Esophagus mucosa (tissue), 1 donor: Measurements from ENCODE around the gene SASH3. TPM values are rescaled to one million over a fixed set of nuclear protein-coding genes. Genes with fewer than 3 reads are reported as not detected.

Experiments used
- ATAC-seq: fragments of 200-7000 bp; cut with Tn5 transposase; one replicate; pipeline ENCODE4 v1.9.1; 2020
- total RNA-seq: library from RNA; stranded (reverse); gene quantifications from one replicate; pipeline ENCODE4 v1.2.4, GENCODE V29; 2023
- donor health status: DM: yes; HTN: yes; CAD: no.

The SASH3 gene
- total RNA-seq, 1 donor from 2014 or later, result 1.6 TPM

DNA sequence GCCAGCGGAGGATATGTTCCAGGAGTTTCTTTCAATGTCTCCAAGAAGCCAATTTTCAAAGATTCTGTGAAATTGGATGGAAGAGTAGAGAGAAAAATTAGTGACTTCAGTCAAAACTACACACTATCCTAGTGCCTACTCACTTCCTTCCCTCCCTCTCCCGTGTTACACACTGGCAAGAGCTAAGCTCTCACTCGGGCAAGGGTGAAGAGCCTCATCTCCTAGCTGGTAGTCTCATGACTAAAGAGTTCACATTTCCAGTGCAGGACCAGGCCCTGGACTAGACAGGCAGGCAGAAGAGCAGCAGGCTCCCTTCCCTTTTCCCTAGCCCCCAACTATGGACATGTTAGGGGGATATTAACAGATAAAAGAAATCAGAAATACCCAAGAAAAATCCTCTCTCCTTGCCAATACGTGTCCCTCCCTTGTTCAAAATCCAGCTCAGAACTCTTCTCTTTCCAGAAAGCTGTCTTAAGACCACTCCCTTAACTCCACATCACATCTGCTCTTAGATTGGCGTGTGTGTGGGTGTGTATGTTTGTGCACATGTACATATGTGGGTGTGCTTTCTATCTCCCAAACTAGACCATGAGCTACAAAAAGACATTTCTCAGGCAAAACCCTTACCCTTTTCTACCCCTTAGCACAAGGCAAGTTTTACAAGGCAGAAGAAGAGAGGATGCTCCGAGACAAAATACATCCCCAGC, 34.1 kb downstream of the SASH3 start:
- ATAC-seq, result no peak

DNA sequence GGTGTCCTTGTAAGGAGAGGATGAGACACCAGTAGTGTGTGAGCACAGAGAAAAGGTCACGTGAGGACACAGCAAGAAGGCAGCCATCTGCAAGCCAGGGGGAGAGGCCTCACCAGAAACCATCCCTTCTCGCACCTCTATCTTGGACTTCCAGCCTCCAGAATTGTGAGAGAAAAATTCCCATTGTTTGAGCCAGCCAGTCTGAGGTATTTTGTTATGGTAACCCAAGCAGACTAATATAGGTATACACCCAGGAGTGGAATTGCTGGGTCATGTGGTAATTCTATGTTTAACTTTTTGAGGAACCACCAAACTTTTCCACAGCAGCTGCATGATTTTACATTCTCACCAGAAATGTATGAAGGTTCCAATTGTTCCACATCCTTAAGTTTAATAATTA, 38.4 kb downstream of the SASH3 start:
- no peak for ATAC-seq

DNA sequence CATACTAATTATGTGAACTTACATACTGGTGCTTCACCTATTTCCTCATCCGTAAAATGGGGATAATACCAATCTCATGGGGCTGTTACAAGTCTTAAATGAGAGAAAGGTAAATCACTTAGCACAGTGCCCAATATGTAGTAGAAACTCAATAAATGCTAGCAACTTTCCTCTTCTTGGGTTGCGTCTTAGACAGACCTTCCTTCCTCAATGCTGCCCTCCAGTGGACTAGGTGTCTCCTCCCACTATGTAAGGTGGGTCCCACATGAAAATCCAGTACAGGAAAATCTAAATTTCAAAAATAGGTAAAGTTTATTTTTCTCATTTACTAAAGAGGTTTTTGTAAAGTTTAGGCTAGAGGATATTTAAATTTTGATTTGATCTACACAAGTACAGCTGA, 43.4 kb downstream of the SASH3 start:
- ATAC-seq, result peak; percentile 51

DNA sequence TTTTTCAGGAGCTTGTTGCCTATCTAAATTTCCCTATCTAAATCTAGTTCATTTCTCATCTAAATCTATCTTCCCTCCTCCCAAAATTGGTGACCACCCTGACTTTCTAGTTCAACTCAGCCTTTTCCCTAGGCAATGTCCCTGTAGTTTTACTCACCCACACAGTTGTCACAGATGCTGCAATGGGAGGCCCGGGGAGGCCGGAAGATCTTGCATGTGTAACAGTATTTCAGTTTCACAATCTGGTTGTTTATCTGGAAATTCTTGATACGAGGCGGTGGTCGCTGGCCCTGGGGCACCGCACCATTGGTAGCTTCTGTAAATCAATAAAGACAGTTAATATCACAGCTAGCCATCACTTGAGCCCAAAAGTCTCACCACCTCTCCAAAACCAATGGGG, 43.8 kb downstream of the SASH3 start:
- ATAC-seq, result no peak

DNA sequence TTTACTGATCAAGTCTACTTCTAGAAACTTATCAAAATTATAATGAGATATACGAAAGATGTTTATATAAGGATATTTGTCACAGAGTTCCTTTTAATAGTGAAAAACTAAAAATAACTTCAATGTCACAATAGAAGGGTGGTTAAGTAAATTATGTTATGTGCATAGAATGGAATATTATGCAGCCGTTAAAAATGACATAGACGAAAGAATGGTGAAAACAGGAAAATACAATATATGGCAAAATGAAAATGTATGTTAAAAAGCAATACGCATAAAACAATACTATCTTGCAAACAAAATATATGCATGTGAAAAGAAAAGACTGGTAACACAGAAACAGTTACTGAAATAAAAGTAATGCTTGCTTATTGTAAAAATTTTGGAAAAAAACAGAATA, 44.9 kb downstream of the SASH3 start:
- ATAC-seq, result no peak

DNA sequence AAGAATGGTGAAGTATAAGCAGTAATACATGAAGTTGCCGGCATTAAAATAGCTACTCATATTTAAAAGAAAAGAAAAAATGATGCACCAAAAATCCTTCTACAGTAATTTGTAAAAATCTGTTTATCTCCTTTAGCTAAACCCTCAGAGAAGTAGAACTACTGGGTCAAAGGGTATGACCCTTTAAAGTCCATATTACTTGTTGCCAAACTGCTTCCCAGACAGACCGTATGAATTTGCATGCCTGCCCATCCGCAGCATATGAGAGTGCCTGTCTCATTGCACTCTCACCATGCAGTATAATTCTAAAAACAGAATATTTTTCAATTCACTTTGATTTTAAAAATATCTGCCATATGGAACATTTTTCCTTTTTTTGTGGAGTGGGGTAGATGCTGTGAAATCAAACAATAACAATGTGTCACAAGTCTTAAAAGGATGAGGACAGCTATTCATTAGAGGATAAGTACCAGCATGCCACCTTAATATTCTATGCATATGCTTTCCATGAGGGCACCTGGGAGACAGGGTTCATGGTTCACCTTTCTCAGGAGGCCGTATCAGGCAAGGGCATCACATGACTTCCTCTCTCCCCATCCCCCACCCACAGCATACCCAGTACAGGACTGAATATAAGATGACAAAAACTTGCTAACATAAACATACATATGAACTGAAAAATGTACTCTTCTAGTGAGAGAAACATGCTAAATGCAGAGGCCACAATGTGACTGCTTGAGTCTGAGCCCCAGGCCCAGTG, 46.2 kb downstream of the SASH3 start:
- ATAC-seq, result no peak

DNA sequence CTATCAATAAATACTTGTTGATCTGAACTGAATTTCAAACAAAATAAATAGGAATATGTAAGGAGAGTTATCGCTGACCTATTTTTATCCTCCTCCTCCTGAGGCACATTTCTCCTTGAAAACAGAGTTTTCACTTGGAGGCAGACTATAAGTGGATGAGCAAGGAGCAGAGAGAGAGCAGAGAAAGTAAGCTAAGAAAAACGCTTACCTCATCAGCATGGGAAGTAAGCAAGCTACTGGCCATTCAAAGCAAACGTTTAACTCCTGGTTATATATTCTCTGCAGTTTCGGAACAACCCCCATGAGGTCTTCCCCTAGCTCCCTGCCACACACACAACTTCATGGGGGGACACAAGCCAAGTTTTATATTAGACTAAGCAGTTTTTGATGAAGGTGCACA, 50.7 kb downstream of the SASH3 start:
- no peak for ATAC-seq

DNA sequence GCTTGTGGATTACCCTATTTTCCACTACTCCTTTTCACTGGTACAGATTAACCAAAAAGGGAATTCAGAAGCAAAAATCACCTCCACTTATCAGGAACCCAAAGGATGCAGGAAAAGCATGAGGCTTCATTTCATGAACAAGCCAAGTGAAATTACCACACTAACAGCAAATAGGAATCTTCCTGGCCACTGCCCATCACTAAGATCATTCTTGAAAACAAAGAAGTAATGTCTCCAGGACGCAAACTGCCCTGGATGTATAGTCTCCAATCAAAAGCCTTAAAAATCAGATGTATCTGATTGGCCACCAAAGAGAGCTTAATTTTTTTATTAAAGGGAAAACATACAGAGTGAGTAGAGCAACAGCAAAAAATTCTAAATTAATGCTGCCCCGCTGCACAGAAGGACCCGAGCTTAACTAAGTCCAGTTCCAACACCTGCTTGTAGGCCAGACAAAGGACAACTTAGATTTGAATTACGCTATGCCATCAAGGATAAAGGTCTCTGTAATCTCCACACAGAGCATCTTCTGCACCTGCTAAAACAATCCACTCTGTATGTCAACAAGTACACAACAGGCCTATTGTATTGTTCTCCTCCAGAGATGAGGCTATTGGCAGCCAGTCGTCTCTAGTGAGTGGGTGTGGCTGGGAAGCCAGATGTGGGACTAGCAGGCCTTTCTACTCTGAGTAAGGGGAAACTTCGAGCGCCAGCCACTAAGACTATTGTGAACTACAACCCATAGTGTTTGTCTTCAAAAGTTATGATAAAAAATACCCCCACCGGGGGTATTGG, 51.5 kb downstream of the SASH3 start:
- ATAC-seq, result no peak

DNA sequence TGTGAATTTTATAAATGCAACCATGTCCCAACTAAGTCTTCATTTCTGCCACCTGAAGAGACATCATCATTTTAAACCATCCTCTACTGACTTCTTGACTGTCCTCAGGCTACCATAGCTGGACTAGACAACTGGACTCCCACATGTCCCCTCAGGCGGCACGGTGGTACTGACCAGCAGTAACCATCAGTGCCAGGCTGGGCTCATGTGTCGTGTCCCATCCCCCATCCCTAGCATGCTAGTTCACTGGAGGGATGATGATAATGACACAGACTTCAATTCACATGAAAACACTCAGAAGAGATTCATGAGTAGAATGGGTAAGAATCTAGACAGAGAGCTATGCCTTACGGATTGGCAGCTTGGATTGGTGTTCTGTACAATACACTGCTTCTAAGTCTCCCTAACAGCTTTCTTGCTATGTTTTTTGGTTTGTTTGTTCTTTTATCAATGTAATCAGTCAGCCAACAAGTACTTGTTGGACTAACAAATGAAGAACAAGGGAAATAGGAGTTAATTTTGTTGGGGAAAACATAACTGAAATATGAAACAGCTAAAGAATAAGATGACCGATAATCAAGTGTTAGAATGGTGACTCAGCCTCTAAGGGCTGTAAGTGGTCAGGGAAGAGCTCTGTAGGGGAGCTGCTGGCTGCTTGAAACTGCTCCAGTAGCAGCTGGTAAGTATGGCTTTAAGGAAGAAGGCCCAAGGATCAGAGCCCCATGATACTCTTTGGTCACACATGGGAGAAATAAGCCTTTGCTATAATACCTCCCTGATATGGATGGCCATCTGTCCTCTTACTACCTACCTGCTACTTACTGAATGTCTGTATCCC, 53.6 kb downstream of the SASH3 start:
- ATAC-seq, result no peak

DNA sequence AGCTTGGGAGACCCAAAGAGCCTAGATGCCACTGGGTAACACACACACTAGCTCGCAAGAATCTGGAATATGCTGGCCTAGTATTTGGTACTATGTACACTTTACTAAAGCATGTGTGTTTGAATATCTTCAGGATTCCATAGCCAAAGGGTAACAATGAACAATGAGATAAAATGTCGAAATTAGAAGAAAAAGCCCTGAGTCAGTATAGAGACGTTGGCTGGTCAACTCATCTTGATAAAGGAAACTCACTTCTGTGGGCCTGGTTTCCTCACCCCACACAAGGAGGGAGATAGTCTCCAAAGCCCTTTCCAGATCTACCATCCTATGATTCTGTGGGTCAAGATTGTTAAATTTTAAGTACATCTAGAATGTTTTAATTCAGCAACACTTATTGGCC, 57.1 kb downstream of the SASH3 start:
- ATAC-seq, result no peak

DNA sequence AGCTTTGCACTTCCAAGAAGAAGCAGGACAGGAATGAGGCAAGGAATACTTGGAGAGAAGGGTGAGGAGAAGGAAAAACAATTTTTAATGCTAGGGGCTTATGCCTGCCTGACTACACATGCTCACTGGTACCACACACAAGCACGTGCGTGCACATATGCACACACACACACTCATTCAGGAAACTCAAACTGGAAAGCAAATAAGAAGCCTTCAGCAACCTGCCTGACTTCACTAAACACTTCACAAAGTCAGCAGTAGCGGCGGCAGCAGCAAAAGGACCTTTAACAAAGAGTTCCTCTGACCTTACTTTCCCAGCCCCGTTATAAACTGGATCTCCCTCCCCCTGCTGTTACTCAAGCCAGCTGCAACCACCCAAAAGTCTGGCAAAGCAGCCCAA, 60.6 kb downstream of the SASH3 start:
- no peak for ATAC-seq

DNA sequence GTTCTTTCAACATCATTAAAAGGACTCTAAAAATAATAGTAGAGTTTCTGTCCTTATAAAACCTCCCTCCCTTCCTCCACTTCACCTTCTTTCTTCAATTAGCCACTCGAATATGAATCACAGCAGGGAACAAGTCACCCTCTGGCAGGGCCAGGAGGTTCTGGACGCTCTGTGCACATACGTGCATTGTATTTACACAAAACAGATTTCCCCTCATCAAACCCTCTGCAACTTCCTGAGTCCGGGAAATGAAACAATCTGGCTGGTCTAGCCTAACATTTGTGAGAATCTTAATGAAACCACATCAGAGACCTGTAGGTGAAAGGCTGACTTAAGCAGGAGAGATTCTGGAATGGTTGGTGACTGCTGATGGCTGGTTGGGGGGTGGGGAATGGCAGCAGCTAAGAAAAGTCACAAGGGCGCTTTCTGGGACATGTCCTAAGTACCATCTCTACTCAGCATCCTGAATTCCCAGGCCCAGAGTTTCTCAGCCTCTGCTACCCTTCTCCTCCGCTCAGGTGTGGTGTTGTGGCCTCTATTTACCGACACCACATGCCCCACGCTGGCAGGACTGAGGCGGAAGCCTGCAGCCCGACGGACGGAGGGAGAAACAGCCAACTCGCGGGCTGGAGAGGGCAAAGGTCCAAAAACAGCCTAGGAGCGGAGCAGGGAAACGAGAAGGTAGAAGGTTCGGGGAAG, 62.9 kb downstream of the SASH3 start:
- no peak for ATAC-seq

DNA sequence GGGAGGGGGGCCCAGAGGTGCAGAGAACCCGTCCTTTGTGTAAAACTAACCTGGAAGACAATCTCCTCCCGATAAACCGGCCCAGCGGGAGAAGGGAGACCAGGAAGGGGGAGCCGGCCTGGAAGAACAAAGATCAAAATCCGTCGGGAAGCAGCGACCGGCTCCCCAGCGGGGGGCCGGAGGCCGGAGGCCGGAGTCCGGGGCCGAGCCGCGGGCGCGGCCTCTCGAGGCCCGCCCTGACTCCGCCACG, 63.4 kb downstream of the SASH3 start:
- ATAC-seq, result no peak

DNA sequence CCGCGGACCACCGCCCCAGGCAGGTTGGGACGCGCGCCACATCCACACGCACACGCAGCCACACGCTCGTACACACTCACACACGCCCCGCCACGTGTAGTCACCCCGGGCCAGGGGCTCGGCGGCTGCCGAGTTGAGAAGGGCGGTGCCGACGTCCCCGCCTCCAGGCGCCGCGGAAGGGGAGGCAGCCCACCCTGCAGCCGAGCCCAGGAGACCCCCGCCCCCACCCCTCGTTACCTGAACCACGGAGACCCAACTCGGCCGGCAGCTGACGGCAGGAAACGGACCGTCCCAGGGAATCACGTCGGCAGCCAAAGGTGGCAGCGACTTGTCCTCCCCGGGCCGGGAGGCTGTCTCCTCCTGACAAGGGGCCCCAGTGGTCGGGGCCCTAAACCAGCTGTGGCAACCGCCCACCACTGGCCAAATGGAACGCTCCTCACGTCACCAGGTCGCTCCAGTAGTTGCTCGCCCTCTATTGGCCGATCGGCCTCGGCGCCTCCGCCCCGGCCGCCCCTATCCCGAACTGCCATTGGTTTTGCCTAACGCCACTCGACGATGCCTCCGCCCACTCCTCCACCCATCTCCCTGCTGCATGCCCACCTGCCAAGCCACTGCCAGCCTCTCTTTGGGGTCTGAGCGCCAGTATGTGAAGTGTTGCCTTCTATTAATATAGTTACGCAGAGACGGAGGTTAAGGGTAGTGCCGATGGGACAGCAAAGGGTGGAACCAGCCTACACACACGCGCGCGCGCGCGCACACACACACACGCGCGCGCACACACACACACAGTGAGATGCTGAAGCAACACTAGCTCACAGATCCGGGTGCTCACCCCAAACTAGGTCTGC, 63.9 kb downstream of the SASH3 start, which contains the start of gene ZDHHC9:
TSS of gene ZDHHC9 (minus strand) at position 428 of the 848 bp plus-strand sequence. CDS start 1,941 bp downstream, outside the sequence.
- ATAC-seq, result peak; percentile 94

Other genes with a start within 250 kb of the SASH3 start
- 13.0 TPM for gene OCRL, start 239.7 kb upstream of the SASH3 start, total RNA-seq
- gene APLN, start 125.0 kb upstream of the SASH3 start, total RNA-seq, result 0.28 TPM
- gene XPNPEP2, start 41.0 kb upstream of the SASH3 start, total RNA-seq, result 0.36 TPM
- 12.8 TPM for gene ZDHHC9, start 63.9 kb downstream of the SASH3 start, total RNA-seq
- gene UTP14A, start 126.2 kb downstream of the SASH3 start, total RNA-seq, result 17.7 TPM
- 2.6 TPM for gene BCORL1, start 202.7 kb downstream of the SASH3 start, total RNA-seq